Mammary microvascular endothelial cell (primary cell): ENCODE results near the gene RNF135. TPM values are rescaled to one million over a fixed set of nuclear protein-coding genes. Genes with fewer than 3 reads are reported as not detected.

ENCODE experiments used
- total RNA-seq: library from RNA; depleted of rRNA; stranded (reverse); fragments of >200 nt; gene quantifications from 2 replicates; pipeline ENCODE4 v1.2.3, GENCODE V29; 2015

RNF135 gene, protein sequence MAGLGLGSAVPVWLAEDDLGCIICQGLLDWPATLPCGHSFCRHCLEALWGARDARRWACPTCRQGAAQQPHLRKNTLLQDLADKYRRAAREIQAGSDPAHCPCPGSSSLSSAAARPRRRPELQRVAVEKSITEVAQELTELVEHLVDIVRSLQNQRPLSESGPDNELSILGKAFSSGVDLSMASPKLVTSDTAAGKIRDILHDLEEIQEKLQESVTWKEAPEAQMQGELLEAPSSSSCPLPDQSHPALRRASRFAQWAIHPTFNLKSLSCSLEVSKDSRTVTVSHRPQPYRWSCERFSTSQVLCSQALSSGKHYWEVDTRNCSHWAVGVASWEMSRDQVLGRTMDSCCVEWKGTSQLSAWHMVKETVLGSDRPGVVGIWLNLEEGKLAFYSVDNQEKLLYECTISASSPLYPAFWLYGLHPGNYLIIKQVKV
- total RNA-seq: 8.1 and 13.8 TPM in 2 replicates

DNA sequence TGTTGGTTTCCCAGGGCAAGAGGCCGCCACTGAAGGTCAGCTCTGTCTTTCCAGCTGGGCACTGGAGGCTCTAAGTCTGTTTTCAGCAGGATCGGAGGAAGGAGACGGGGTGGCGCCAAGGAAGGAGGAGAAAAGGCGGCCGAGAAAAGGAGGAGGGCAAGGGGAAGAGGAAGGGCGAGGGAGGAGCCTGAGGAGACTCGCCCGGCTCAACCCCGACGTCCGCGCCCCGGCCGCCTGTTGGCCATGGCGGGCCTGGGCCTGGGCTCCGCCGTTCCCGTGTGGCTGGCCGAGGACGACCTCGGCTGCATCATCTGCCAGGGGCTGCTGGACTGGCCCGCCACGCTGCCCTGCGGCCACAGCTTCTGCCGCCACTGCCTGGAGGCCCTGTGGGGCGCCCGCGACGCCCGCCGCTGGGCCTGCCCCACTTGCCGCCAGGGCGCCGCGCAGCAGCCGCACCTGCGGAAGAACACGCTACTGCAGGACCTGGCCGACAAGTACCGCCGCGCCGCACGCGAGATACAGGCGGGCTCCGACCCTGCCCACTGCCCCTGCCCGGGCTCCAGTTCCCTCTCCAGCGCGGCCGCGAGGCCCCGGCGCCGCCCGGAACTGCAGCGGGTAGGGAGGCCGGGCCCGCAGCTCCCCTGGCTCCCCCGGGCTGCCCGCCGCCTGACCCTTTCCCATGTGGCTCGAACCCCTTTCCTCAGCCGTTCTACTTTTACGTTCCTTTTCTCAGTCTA is at the start of gene RNF135:
TSS of gene RNF135 (plus strand) at position 209 of the 737 bp plus-strand sequence. CDS start at position 244, 35 bp downstream.

DNA sequence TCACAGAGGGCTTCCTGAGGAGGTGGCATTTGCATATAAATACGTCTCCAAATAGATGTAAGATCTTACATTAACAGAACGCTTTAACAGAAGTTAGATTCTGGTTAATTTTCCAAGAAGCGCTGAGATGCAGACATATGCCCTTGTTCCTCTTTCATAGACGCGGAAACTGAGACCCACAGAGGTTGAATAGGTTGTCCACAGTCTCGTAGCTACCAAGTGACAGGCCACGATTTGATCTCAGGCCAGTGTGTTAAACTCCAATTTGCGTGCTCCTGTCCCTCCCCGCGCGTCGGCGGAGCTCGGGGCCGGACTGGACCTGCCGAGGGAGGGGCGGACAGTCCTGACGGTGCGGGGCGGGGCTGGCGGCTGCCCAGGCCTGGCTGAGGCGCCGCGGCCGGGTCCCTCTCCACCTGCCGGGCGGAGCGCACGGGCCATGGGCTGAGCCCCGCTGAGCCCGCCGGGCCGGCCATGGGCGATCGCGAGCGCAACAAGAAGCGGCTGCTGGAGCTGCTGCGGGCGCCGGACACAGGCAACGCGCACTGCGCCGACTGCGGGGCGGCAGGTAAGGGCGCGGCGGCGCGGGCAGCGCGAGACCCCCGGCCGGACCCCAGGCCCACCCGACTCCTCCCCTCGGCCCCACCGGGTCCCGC is 49.2 kb upstream of the RNF135 start, which contains the start of gene ADAP2:
TSS of gene ADAP2 (plus strand) at position 402 of the 653 bp plus-strand sequence. CDS start at position 472, 70 bp downstream.

Other genes with a start within 250 kb of the RNF135 start
- 18.9 and 20.5 TPM in 2 replicates for gene CRLF3, start 146.3 kb upstream of the RNF135 start, total RNA-seq
- 4.9 and 7.4 TPM in 2 replicates for gene ATAD5, start 139.1 kb upstream of the RNF135 start, total RNA-seq
- 7.9 and 9.7 TPM in 2 replicates for gene TEFM, start 64.8 kb upstream of the RNF135 start, total RNA-seq
- gene ADAP2, start 49.1 kb upstream of the RNF135 start, total RNA-seq: 0.25 and 0.33 TPM in 2 replicates
- 9.4 and 11.7 TPM in 2 replicates for gene NF1, start 123.9 kb downstream of the RNF135 start, total RNA-seq